Colonic mucosa (tissue), 4 donors: ENCODE results near the gene LTBP2. TPM values are rescaled to one million over a fixed set of nuclear protein-coding genes. Genes with fewer than 3 reads are reported as not detected.

Source experiments
- DNase-seq: peaks from one replicate; pipeline ENCODE4 v3.0.0-alpha.2; 2020
- H3K27ac ChIP-seq: fragments of 200-600 bp; one replicate; pipeline ENCODE4 v1.8.0; 2021
- H3K27me3 ChIP-seq: fragments of 200-600 bp; one replicate; pipeline ENCODE4 v1.8.0; 2021
- H3K36me3 ChIP-seq: fragments of 200-600 bp; one replicate; pipeline ENCODE4 v1.8.0; 2021
- H3K4me1 ChIP-seq: fragments of 200-600 bp; one replicate; pipeline ENCODE4 v1.8.0; 2021; ENCODE audit warnings: mild to moderate bottlenecking
- H3K4me3 ChIP-seq: fragments of 200-600 bp; one replicate; pipeline ENCODE4 v1.8.0; 2021
- H3K9ac ChIP-seq, 2 donors: one replicate each; pipeline ENCODE4 v1.7.0; 2013; ENCODE audit warnings: control low read depth in 2 of 2, low read depth in 2 of 2, low read length in 2 of 2
- H3K9me3 ChIP-seq: fragments of 200-600 bp; one replicate; pipeline ENCODE4 v1.8.0; 2021
- CTCF ChIP-seq: fragments of 200-600 bp; IDR thresholded peaks from one replicate; pipeline ENCODE4 v1.8.0; 2022; ENCODE audit warnings: antibody characterized with exemption, mild to moderate bottlenecking
- intact Hi-C: fragments of 100-400 bp; cut with DNase I; formaldehyde crosslinking; loops from one replicate; pipeline ENCODE4 v1.14.1; 2022
- total RNA-seq, 2 donors: library from RNA; stranded (reverse); fragmentation: NEBNext Ultra II Directional in 1 of 2; extraction: Animal tissue kit (Norgen Biotek cat#: 25700) in 1 of 2; gene quantifications; one replicate each; pipeline ENCODE4 v1.2.1, GENCODE V29; 2021
- donor health status: healthy.
- donor health status: DM: no; HTN: no; CAD: no.
- donor health status: DM: no; HTN: no; CAD: no.

LTBP2 gene
- total RNA-seq, 2 donors from 2014 or later = 1.9 to 3.7 TPM

DNA sequence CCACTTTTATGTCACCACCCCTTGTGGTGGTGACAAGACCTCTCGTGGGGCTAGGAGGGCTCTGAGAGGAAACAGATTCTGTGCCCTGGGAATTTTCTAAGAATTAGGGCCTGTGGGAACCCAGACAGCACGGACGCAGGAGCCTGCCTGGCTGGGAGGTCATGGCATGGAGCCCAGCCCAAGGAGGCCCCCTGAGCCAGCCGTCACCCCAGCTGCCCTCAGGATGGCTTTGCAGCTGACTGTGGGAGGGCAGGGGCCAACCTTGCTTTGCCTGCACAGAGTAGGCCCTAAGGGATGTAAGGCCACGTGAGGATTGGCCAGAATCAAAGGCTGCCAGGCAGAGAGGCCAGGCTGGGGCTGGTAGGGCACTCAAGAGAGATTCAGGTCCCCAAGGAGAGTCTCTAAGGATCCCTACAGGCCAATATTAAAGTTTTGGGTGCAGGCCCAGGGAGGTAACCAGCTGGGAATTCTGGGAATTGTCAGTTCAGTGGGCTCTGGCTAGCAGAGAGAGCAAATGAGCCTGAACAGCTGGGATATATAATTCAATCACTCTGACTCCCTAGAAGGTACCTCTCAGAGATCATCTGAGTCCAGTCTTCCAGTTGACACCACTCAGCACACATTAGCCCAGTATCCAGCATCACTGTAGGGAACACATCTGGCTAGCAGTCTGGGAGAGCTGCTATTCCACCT lies 6.4 kb downstream of the LTBP2 start:
- Histone ChIP-seq H3K9ac (no peak overlapping the region), H3K27ac (no peak overlapping the region), H3K4me3 (no peak overlapping the region), H3K4me1 (no peaks in the 10 kb centered on the region), H3K36me3 (no peaks in the 10 kb centered on the region), H3K27me3 (no peaks in the 10 kb centered on the region), H3K9me3 (no peaks in the 10 kb centered on the region)
- DNase-seq = no peak
- intact Hi-C loops = loop anchor here (5.0 kb wide), 1 partner anchor 192 kb away; no protein-coding TSS in a partner anchor
- TF ChIP-seq CTCF = no peak

- Histone ChIP-seq H3K36me3 (no peaks in the 10 kb centered on the region), H3K4me3 (no peak overlapping the region), H3K9ac (no peak overlapping the region), H3K27ac (no peak overlapping the region), H3K27me3 (no peaks in the 10 kb centered on the region), H3K9me3 (no peaks in the 10 kb centered on the region), H3K4me1 (no peaks in the 10 kb centered on the region)
- no peak for TF ChIP-seq CTCF
- intact Hi-C loops = loop anchor here (5.0 kb wide), 1 partner anchor 192 kb away; no protein-coding TSS in a partner anchor
- no peak for DNase-seq
These were observed 7.1 kb downstream of the LTBP2 start for GRCh38 chr14:74604911-74605310.

DNA sequence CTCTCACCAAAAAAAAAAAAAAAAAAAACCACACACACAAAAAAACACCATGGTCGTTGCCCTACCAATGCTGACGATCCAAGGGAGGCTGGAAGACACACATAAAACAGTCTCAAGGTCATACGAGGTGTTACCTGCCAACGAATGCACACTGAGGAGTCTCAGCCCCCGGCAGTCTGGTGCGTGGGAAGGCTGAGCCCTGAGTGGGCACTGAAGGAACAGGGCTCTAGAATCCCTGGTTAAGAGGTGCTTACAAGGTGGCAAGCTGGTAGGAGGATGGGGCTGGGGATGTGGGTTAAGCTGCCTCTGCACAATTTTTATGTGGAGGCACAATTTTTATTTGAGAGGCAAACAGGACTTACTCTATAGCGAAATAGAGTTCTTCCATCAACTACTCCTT lies 7.9 kb downstream of the LTBP2 start:
- TF ChIP-seq CTCF = no peak
- Histone ChIP-seq H3K36me3 (no peaks in the 10 kb centered on the region), H3K9ac (no peak overlapping the region), H3K4me3 (no peak overlapping the region), H3K4me1 (no peaks in the 10 kb centered on the region), H3K27ac (no peak overlapping the region), H3K9me3 (no peaks in the 10 kb centered on the region), H3K27me3 (no peaks in the 10 kb centered on the region)
- intact Hi-C loops = no loop called here
- DNase-seq = no peak

- intact Hi-C loops = no loop called here
- no peak for TF ChIP-seq CTCF
These were observed 10.1 kb downstream of the LTBP2 start for GRCh38 chr14:74601982-74602381.

GRCh38 chr14:74599946-74600345 lies 12.1 kb downstream of the LTBP2 start:
- TF ChIP-seq CTCF = no peak
- DNase-seq = no peak
- Histone ChIP-seq H3K9ac (no peak overlapping the region), H3K9me3 (no peaks in the 10 kb centered on the region), H3K4me1 (no peaks in the 10 kb centered on the region), H3K4me3 (no peak overlapping the region), H3K27ac (no peak overlapping the region), H3K27me3 (no peaks in the 10 kb centered on the region), H3K36me3 (no peaks in the 10 kb centered on the region)
- intact Hi-C loops = no loop called here

More at GRCh38 chr14:74601982-74602381, 10.1 kb downstream of the LTBP2 start:
- Histone ChIP-seq H3K4me1 (no peaks in the 10 kb centered on the region), H3K36me3 (no peaks in the 10 kb centered on the region), H3K9ac (no peak overlapping the region), H3K4me3 (no peak overlapping the region), H3K27me3 (no peaks in the 10 kb centered on the region), H3K27ac (no peak overlapping the region), H3K9me3 (no peaks in the 10 kb centered on the region)
- DNase-seq = no peak
